Measurements from ENCODE around the gene SELENOO.
"Not testable (repeated sequence)": the region's sequence is repeated elsewhere in the genome, so short reads cannot be mapped to it uniquely, and the experiment has no call there.

SELENOO gene

DNA sequence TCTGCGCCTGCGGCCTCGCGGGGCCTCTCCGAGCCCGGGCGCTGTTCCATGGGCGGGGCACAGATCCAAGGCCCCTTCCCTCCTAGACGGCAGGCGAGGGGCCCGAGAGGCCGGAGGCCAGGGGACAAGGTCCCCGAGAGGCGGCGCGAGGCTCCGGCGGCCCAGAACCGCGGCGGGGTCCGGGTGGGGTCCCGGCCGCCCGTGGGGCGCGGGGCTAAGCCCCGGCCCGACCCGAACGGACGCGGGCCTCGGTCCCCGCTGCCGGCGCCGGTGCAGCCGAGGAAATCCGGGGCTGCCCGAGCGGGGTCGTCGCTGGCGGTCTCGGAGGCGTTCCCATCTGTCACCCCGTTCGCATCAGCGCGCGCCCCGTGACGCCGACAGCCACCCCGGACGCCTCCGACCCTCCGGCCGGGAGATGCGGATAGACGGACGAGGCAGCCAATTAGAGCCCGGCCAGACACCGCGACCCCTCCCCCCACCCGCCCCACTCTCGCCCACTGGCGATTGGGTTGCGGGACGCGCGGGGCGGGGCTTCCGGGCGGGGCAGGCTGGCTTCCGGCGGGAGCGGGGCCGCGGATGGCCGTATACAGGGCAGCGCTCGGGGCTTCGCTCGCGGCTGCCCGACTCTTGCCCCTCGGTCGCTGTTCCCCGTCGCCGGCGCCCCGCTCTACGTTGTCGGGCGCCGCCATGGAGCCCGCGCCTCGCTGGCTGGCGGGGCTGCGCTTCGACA is at the start of gene SELENOO:
TSS of gene SELENOO (plus strand) at position 551 of the 730 bp plus-strand sequence. CDS start at position 577, 26 bp downstream.
- in situ Hi-C loops (cut with MboI; ENCODE audit: low sequenced_read_pairs) = no loop called here

GRCh38 chr22:50151571-50152537 is 49.0 kb upstream of the SELENOO start:
- in situ Hi-C loops (cut with MboI; ENCODE audit: low sequenced_read_pairs) = no loop called here

DNA sequence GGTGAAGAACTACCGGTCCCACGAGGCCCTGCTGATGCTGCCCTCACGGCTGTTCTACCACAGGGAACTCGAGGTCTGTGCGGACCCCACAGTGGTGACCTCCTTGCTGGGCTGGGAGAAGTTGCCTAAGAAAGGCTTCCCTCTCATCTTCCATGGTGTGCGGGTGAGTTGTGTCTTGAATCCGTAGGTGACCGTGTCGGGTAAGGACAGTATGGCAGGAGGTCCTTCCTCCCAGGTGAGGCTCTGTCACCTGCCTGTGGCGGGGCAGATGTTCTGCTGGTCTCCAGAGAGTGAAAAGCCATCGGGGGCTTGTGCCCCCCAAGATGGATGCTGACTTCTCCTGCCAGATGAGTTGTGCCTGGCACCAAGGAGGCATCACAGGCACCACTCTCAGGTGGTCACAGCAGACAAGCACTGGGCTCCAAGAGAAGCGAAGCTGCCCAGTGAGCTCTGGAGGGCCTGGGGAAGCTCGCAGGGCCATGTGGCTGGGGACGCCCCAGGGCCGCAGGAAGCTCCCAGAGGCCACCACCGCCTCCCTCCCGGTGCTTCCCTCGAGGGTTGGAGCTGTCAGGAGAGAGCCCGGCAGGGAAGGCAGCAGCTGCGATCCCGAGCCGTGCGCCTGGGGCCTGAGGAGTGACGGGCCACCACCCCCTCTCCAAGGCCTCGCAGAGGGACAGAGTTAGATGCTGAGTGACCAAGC is 47.6 kb upstream of the SELENOO start:
- in situ Hi-C loops (cut with MboI; ENCODE audit: low sequenced_read_pairs) = no loop called here

DNA sequence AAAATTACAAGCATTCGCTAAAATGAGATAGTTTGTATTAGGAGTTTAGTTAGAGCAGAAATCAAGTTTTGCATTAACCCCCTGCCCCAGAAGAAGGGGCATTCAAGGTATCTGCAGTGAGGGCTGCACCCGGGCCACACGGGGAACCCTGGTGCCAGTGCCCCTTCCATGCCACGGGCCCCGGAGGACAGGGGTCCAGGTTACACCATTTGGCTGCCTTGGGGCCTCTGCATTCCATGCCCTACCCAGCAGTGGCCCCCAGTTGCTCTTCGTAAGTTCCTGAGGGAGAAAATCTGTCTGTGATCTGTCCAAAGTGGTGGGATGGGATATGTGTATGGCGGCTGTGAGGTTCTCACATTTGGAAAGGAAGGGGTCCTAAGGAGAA is 47.1 kb upstream of the SELENOO start:
- in situ Hi-C loops (cut with MboI; ENCODE audit: low sequenced_read_pairs) = no loop called here

DNA sequence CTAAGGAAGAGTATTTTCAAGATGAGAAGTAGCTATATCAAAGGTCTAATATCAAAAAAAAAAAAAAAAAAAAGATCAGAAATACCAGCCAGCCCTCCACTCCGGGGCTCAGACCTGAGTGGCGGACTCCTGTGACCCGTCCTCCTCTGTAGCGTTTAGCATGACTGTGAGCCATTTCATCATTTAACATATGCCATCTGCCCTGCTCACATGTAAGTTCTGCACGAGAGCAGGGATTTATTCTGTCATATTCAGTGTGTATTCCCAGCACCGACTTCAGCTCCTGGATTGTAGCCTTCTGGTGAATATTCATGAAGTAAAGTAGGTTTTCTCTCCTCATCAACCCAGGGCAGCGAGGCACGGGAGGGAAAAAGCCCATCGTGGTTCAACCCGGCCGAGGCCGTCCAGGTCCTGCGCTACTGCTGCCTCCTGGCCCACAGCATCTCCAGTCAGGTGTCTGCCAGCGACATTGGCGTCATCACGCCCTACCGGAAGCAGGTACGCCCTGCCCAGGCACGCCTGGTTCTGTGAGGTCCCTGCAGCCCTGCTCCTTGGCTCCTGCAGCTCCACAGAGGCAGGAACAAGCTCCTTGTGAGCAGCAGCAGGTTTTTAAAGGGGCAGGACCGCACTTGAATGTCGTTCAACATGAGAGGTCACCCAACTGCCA is 43.0 kb upstream of the SELENOO start:
- in situ Hi-C loops (cut with MboI; ENCODE audit: low sequenced_read_pairs) = no loop called here

- in situ Hi-C loops (cut with MboI; ENCODE audit: low sequenced_read_pairs) = no loop called here
Measured at GRCh38 chr22:50160947-50161346, 39.9 kb upstream of the SELENOO start.

DNA sequence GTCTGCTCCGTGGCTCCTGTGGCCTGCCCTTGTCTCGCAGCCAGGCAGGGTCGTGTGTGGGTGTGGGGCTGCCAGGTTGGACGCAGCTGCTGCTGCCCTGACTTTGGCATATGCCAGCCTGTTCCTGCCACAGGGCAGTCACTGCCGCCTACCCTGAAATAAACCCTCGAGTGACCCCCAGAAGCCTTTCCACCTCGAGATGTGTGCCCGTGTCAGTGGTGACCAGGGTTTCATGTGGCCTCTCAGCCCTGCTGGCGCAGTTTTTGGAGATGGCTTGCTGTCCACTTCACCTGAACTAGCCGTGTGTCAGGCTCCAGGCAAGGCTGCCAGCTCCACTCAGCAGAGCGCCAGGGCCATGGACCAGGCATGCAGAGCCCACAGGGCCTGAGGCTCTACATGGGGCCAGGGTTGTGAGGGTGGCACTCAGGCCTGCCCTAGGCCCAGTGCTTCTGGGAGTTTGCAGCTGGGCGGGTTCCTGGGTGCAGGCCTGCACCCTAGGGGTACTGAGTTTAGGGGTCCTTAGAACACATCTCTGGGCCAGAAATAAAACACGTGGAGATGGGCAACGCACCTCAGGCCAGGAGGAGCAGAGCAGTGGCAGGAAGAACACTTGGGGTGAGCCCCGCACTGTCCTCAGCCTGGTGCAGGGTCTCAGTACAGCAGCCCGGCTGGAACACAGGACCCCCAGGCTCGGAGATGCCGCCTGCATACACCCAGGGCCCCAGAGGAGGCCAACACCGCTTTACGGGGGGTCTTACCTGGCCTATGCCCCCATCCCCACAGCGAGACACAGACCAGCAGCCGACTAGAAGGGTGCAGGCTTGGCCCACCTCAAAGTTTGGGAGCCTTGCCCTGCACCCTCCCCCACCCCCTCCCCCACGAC is 39.1 kb upstream of the SELENOO start:
- in situ Hi-C loops (cut with MboI; ENCODE audit: low sequenced_read_pairs) = no loop called here

DNA sequence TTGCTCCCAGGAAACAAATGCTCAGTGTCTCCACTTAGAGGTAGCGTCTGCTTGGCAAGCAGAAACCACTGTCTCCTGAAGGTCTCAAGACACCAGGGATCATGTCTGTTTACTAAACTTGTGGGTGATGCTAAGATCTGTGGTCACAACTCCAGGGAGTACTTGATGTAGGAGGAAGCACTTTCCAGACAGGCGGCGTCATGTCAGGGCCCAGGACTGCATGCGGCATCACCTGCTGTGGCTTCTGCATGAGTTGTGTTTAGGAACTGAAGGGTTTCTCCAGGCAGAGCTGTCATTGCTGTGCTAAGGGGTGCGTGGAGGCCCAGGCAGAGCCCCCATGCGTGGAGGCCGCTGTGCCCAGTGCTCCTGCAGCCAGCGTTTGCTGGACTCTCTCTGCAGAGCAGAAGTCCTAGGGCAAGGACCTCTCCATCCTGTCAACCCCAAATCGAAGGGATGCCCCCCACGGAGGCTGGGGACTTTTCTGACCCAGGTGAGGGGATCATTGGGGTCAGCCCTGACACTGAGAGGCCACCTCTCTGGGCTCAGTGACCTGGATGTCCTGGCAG is 38.3 kb upstream of the SELENOO start:
- in situ Hi-C loops (cut with MboI; ENCODE audit: low sequenced_read_pairs) = no loop called here

- in situ Hi-C loops (cut with MboI; ENCODE audit: low sequenced_read_pairs) = no loop called here
Measured at GRCh38 chr22:50165436-50166123, 35.2 kb upstream of the SELENOO start.

DNA sequence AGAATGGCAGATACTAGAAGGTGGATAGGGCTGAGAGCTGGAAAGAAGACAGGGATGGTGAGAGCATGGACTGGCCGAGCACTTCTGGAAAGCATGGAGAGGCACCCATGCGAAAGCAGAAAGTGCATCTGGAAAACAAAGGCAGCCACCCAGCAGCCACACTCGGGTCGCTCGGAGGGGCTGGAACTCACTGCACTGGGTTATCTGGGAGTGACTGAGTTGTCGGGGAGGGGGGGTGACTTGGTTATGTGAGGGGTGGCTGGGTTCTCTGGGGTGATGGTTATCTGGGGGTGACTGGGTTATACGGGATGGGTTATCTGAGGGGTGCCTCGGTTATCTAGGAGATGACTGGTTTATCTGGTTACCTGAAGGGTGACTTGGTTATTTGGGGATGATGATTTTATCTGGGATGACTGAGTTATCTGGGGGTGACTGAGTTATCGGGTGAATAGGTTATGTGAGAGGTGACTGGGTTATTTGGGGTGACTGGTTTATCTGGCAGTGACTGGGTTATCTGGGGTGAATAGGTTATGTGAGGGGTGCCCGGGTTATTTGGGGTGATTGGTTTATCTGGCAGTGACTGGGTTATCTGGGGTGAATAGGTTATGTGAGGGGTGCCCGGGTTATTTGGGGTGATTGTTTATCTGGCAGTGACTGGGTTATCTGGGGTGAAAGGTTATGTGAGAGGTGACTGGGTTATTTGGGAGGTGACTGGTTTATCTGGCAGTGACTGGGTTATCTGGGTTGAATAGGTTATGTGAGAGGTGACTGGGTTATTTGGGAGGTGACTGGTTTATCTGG is 32.9 kb upstream of the SELENOO start:
- in situ Hi-C loops (cut with MboI; ENCODE audit: low sequenced_read_pairs) = no loop called here

- in situ Hi-C loops (cut with MboI; ENCODE audit: low sequenced_read_pairs) = not testable (repeated sequence)
Measured at GRCh38 chr22:50168490-50169180, 32.2 kb upstream of the SELENOO start.

DNA sequence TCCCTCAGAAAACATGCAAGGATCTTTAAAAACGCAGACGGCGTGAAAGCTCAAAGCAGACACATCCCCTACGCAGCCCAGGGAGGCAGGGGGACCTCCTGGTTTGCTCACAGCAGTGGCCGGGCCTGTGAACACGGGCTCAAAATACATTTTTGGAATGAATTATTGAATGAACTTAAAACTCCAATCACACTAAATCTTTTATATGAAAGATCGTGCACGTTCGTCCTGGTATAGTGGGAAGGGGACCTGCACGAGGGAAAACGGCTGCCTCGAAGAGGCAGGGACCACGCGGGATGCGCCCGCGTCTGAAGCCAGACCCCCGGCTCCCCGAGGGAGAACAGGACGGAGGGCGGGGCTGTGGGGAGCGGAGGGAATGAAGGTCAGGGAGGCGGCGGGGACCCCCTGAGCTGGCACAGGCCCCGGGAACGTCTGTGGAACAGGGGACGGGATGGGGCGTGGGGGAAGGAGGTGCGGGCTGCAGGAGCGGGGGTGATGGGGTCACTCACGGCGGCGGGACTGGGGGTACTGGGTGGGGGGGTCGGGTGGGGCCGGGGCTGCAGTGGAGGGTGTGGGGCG is 31.5 kb upstream of the SELENOO start:
- in situ Hi-C loops (cut with MboI; ENCODE audit: low sequenced_read_pairs) = no loop called here

- in situ Hi-C loops (cut with MboI; ENCODE audit: low sequenced_read_pairs) = no loop called here
Measured at GRCh38 chr22:50169774-50170341, 31.0 kb upstream of the SELENOO start.

DNA sequence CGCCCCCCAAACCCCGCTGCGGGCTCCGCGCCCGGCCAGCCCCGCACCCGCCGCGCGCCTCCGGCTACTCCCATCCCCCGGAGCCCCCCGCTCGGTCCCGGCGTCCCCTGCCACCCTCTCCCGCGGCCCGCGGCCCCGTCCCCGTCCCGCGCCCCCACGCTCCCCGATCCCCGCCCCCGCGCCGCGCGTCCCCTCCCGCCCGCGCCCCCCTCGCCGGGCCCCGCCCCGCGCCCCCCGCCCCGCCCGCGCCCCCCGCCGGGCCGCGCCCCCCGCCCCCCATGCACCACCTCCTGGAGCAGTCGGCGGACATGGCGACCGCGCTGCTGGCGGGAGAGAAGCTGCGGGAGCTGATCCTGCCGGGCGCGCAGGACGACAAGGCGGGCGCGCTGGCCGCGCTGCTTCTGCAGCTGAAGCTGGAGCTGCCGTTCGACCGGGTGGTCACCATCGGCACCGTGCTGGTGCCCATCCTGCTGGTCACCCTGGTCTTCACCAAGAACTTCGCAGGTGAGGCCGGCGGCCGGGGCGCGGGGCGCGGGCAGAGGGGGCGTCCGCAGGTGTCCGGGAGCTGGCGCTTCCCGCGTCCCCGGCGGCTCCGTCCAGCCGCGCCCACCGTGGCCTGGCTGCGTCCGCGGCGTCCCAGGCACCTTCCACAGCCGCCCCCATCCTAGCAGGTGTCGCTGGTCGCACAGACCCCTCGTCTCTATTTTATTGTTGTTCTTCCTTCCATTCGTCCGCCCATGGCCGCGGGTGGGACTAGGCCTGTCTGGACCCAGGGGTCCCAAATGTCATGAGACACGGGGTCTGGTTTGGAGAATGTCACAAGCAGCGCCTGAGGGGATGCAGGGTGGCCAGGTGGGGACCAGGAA is 30.1 kb upstream of the SELENOO start, which contains the start of gene PANX2:
TSS of gene PANX2 (plus strand) at position 279 of the 866 bp plus-strand sequence. CDS start at position 279, 0 bp downstream.
- in situ Hi-C loops (cut with MboI; ENCODE audit: low sequenced_read_pairs) = no loop called here

GRCh38 chr22:50171319-50171964 is 29.4 kb upstream of the SELENOO start:
- in situ Hi-C loops (cut with MboI; ENCODE audit: low sequenced_read_pairs) = no loop called here
